SJSA1 (cell line): ENCODE results near the gene PLA2G2F. TPM values are rescaled to one million over a fixed set of nuclear protein-coding genes. Genes with fewer than 3 reads are reported as not detected.

Experiments used
- DNase-seq, 2 experiments: peaks; one replicate each; pipeline ENCODE4 v3.0.0-alpha.2; 2015 to 2020; ENCODE audit warnings: low spot score in 2 of 2, low read depth in 1 of 2
- H3K27ac ChIP-seq: fragments of 250-450 bp; sonication (Bioruptor Pico); 2 replicates; pipeline ENCODE4 v1.5.1; 2020; ENCODE audit warnings: mild to moderate bottlenecking, moderate library complexity
- H3K27me3 ChIP-seq: fragments of 250-450 bp; sonication (Bioruptor Pico); replicated peaks from 2 replicates; pipeline ENCODE4 v1.5.1; 2020; ENCODE audit warnings: mild to moderate bottlenecking, moderate library complexity
- H3K36me3 ChIP-seq: fragments of 250-450 bp; sonication (Bioruptor Pico); 2 replicates; pipeline ENCODE4 v1.5.1; 2020; ENCODE audit warnings: mild to moderate bottlenecking
- H3K4me1 ChIP-seq: fragments of 250-450 bp; sonication (Bioruptor Pico); replicated peaks from 2 replicates; pipeline ENCODE4 v1.6.1; 2021; ENCODE audit warnings: mild to moderate bottlenecking
- H3K4me3 ChIP-seq: fragments of 250-450 bp; sonication (Bioruptor Pico); 2 replicates; pipeline ENCODE4 v1.5.1; 2020; ENCODE audit warnings: mild to moderate bottlenecking
- H3K9me3 ChIP-seq: fragments of 250-450 bp; sonication (Bioruptor Pico); replicated peaks from 2 replicates; pipeline ENCODE4 v1.5.1; 2020; ENCODE audit warnings: mild to moderate bottlenecking
- total RNA-seq: library from RNA; depleted of rRNA; stranded (reverse); fragments of >200 nt; shearing (Covaris generic); gene quantifications from 2 replicates; pipeline ENCODE4 v1.2.3, GENCODE V29; 2014

The PLA2G2F gene
- total RNA-seq, 1 experiment from 2014 or later, result not detected

DNA sequence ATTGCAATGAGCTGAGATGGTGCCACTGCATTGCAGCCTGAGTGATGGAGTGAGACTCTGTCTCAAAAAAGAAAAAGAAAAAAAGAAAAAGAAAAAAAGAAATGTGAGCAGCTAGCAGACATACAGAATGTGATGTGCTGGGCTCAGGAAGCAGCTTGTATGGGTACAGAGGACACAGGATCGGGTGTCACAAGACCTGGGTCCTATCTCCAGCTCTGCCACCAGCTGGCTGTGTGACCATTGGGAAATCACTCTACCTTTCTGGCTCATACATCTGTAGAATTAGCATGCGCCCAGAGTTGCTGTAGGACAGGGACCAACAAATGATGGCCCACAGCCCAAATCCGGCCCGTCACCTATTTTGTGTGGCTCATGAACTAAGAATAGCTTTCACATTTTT is 50.5 kb downstream of the PLA2G2F start:
- H3K4me1 ChIP-seq, result no peaks in the 10 kb centered on the region
- DNase-seq, result no peak
- H3K9me3 ChIP-seq, result no peaks in the 10 kb centered on the region
- H3K4me3 ChIP-seq, result no peak overlapping the region
- H3K36me3 ChIP-seq, result no peaks in the 10 kb centered on the region
- peaks cover 81% of the 10 kb centered on the region for H3K27me3 ChIP-seq
- H3K27ac ChIP-seq, result no peak overlapping the region

DNA sequence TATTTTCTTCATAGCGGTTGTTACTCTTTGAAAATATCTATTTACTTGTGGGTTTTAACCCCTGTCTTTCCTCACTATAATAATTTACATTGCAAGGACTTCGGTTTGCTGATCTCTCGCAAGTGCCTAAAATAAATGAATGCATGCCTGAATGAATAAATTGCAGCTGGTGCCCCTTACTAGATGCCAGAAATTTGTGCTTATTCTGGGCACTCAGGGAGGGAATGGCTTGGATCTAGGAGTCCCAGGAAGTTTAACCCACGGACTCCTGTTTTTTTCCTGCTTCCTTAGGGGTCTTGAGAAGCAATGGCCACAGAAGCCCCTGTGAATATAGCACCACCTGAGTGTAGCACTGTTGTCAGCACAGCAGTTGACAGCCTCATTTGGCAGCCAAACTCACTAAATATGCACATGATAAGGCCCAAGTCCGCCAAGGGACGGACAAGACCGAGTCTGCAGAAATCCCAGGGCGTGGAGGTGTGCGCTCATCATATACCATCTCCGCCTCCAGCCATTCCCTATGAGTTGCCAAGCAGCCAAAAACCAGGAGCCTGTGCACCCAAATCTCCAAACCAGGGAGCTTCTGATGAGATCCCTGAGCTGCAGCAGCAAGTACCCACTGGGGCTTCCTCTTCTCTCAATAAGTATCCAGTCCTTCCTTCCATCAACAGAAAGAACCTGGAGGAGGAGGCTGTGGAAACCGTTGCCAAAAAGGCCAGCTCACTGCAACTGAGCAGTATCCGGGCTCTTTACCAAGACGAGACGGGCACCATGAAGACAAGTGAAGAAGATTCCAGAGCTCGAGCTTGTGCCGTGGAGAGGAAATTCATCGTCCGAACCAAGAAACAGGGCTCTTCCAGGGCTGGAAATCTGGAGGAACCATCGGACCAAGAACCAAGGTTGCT is 51.4 kb downstream of the PLA2G2F start:
- no peaks in the 10 kb centered on the region for H3K4me1 ChIP-seq
- H3K36me3 ChIP-seq, result no peaks in the 10 kb centered on the region
- DNase-seq, result no peak
- no peak overlapping the region for H3K4me3 ChIP-seq
- H3K27ac ChIP-seq, result no peak overlapping the region
- no peaks in the 10 kb centered on the region for H3K9me3 ChIP-seq
- peaks cover 75% of the 10 kb centered on the region for H3K27me3 ChIP-seq

DNA sequence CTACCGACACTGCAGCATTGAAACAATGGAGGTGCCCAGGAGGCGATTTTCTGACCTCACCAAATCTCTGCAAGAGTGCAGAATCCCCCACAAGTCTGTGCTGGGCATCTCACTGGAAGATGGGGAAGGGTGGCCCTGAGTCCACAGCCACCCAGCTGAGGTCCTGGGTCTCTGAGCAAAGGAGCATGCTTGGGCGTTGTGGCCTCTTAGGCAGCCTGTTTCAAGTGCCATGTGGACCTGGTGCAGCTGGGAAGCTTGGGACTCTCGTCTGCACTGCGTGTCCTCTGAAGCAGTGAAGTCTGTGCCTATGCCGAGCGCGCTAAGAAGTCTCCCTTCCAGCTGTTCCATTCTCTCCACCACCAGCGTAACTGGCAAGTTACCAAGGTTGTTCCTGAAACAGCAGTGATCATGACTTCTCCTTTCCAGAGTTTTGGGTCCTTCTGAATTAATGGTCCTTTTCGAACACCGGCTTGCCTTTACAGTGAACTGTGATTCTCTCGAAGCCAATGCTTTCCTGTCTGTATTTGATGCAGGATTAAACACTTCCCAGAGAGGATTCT is 52.2 kb downstream of the PLA2G2F start:
- Histone ChIP-seq H3K27me3 (peaks cover 69% of the 10 kb centered on the region), H3K4me3 (no peak overlapping the region), H3K9me3 (no peaks in the 10 kb centered on the region), H3K4me1 (no peaks in the 10 kb centered on the region), H3K36me3 (no peaks in the 10 kb centered on the region), H3K27ac (no peak overlapping the region)
- no peak for DNase-seq

DNA sequence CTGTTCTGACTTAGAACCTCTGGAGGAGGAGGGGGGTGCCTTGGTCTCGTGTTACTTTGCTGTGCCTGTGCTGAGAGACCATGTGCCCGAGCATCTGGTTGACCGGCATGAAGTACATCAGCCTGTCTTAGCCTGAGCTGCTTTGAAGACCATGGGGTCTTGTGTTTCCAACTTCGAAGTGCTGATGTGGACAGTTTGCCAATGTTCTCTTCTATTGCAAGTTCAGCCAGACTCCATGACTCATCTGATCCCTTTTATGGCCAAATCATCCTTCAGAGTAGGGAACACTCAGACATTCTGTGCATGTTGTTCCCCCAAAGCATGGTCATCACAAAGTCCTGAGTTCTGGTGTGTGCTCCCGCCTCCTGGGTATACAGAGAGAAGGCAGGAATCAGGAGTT is 53.2 kb downstream of the PLA2G2F start:
- DNase-seq, result no peak
- Histone ChIP-seq H3K4me3 (no peak overlapping the region), H3K9me3 (no peaks in the 10 kb centered on the region), H3K27me3 (peaks cover 59% of the 10 kb centered on the region), H3K27ac (no peak overlapping the region), H3K4me1 (no peaks in the 10 kb centered on the region), H3K36me3 (no peaks in the 10 kb centered on the region)

DNA sequence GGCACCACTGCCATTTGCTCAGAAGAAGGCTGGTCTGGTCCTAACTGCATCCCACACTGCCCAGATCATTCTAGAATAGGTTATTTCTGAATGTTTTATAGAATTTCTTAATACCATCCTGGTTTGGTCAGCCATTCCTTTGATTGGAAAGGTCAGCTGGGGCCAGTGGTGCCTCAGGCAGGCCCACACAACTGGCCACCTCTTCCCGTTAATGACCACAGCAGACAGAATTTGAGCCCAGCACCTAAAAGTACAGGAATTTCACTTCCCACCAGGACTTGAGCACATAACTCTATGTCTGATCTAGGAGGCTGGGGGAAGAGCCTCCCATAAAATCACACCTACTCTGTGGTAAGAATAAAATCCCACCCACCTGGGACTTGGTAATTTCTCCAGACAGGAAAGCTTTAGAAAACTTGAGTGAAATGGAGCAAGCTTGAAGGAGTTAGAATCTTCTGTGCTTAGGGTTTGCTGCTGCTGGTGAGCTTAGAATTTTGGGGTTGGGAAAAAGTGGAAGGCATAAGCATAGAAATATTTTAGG is 53.8 kb downstream of the PLA2G2F start:
- Histone ChIP-seq H3K27me3 (peaks cover 53% of the 10 kb centered on the region), H3K27ac (no peak overlapping the region), H3K9me3 (no peaks in the 10 kb centered on the region), H3K4me1 (no peaks in the 10 kb centered on the region), H3K36me3 (no peaks in the 10 kb centered on the region), H3K4me3 (no peak overlapping the region)
- no peak for DNase-seq

DNA sequence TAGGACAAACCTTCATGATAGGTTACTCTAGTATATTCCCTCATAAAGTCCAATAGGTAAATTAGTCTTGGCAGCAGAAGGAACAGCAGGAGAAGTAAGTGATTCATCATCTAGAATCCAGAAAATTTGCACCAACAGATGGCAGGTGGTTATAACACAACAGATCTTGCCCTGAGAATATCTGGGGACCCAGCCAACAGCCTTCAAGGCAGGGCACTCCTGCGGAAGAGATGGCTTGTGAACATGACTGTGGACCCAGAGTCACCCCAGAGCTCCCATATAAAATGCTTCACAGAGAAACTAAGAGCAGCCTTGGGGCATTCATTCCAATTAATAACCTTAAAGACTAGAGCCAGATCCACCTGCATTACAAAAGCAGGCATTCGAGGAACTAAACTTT is 55.1 kb downstream of the PLA2G2F start:
- Histone ChIP-seq H3K4me1 (no peaks in the 10 kb centered on the region), H3K9me3 (no peaks in the 10 kb centered on the region), H3K4me3 (no peak overlapping the region), H3K27me3 (peaks cover 49% of the 10 kb centered on the region), H3K36me3 (no peaks in the 10 kb centered on the region), H3K27ac (no peak overlapping the region)
- DNase-seq, result no peak

DNA sequence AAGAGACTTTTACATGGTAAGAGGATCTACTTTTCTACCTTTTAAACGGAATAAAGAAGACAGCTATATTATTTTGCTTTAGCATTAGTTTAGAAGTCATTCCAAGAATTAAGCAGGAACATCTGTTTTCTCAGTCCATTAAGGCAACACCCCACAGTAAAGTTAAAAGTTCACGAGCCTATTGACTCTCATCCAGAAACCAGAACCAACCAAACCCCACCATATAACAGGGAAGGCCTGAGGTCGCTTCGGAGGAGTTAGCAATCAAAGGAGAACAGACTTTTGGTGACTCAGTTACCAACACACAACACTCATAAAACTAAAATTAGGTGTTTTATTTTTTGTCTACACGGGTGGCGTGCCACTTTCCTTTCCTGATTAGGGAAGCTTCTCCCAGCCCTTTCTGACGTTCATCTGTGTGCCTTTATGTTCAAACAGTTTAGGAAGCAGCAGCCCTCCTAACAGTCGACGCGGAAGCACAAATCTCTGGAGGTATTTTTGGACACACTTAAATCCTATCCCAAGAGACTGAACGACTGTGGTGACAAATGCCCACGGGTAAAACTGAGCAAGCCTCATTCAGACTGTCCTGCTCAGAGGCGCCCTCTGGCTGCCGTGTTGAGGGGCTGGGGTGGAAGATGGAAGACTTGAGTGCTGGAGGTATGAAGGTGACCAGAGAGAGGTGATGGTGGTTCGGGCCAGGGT is 55.8 kb downstream of the PLA2G2F start:
- Histone ChIP-seq H3K27ac (no peak overlapping the region), H3K36me3 (no peaks in the 10 kb centered on the region), H3K4me3 (no peak overlapping the region), H3K27me3 (peaks cover 43% of the 10 kb centered on the region), H3K4me1 (no peaks in the 10 kb centered on the region), H3K9me3 (no peaks in the 10 kb centered on the region)
- DNase-seq, result peak; percentile 24 to 59

DNA sequence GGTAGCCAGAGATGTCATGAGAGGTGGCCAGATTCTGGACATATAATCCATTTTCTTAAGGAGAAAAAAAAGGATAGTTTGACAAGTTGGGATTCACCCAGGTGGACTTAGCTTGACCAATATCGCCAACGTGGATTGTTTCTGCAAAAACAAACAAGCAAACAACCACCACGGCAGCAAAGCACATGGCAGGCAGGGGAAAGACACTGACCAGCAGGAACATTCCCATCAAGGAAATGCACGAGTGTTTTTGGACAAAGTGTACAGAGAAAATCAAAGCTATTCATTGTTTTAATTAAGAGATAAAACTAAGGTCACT is 56.3 kb downstream of the PLA2G2F start:
- no peak overlapping the region for H3K4me3 ChIP-seq
- DNase-seq, result no peak
- no peaks in the 10 kb centered on the region for H3K4me1 ChIP-seq
- no peak overlapping the region for H3K27ac ChIP-seq
- no peaks in the 10 kb centered on the region for H3K9me3 ChIP-seq
- no peaks in the 10 kb centered on the region for H3K36me3 ChIP-seq
- peaks cover 40% of the 10 kb centered on the region for H3K27me3 ChIP-seq

DNA sequence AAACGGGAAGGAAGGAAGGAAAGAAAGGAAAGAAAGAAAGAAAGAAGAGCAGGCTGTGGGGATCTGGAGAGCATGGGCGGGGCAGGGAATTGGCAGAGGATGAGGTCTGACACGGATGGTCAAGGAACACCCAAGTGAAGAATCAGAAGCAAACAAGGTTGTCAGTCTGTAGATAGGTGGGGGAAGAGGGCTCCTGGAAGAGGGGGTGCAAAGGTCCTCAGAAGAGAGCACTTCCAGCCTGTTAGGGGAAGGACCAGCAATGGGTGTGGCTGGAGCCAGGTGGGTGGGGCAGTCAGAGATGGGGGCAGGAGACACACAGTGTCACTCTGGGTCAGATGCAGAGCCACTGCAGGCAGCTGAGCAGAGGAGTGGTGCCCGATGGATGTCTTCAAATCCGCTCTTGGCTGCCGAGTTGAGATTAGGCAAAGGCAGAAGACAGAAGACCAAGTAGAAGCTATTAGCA is 58.2 kb downstream of the PLA2G2F start:
- no peaks in the 10 kb centered on the region for H3K4me1 ChIP-seq
- no peaks in the 10 kb centered on the region for H3K36me3 ChIP-seq
- H3K27ac ChIP-seq, result no peak overlapping the region
- no peak overlapping the region for H3K4me3 ChIP-seq
- peaks cover 36% of the 10 kb centered on the region for H3K27me3 ChIP-seq
- DNase-seq, result no peak
- no peaks in the 10 kb centered on the region for H3K9me3 ChIP-seq

DNA sequence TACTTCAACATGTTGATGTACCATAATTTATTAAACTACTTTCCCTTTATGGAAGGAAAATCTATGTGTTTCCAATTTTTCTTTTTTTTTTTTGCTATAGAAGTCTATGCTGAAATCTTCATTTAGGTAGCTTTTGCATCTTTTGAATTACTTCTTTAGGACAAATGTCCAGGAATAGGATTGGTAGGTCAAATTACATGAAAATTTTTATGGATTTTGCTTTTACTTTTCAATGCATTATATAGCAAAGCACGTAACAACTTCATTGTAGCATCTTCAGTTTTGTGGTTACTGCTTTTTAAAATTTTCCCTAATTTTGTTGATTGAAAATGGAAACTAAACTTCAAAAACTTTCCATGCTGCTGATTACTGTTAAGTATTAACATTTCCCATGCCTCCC is 59.2 kb downstream of the PLA2G2F start:
- Histone ChIP-seq H3K9me3 (no peaks in the 10 kb centered on the region), H3K27ac (no peak overlapping the region), H3K36me3 (no peaks in the 10 kb centered on the region), H3K27me3 (peaks cover 37% of the 10 kb centered on the region), H3K4me3 (no peak overlapping the region), H3K4me1 (no peaks in the 10 kb centered on the region)
- DNase-seq, result no peak

DNA sequence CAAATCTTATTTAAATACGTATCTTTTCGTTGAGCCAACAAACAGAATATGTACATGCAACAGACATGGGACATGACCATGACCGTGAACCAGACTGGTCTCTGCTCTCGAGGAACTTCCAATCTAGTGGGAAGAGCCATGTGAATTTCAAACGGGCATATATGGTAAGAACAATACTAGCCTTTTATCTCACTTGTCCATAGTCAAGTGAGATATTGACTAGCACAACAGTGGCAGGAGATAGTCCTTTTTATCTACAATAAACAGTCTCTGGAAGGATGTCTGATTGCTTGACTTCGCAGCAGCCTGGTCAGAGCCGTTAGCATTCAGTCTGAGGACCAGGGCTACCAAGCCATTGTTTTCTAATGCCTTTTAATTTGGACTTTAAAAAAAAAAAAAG is 59.8 kb downstream of the PLA2G2F start:
- Histone ChIP-seq H3K27me3 (peaks cover 38% of the 10 kb centered on the region), H3K9me3 (no peaks in the 10 kb centered on the region), H3K36me3 (no peaks in the 10 kb centered on the region), H3K4me1 (no peaks in the 10 kb centered on the region), H3K27ac (no peak overlapping the region), H3K4me3 (no peak overlapping the region)
- no peak for DNase-seq

DNA sequence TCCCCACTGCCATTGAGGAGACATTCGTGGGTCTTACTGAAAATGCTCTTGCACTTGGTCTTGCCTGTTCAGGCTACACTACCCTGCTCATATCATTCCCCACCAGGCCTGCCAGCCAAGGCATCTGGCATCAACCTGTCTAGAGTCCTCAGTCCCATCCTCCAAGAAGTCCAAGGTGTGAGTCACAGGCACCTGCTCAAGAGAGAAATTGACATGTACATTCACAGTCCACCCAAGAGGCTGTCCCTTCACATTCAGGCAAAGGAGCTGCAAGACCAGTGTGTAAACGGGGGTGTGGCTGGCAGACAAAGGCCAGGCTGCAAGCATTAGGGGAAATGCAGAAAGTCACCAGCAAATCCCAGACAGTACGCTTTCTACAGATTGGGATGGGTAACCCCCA is 60.3 kb downstream of the PLA2G2F start:
- Histone ChIP-seq H3K27ac (no peak overlapping the region), H3K4me1 (no peaks in the 10 kb centered on the region), H3K9me3 (no peaks in the 10 kb centered on the region), H3K36me3 (no peaks in the 10 kb centered on the region), H3K27me3 (peaks cover 33% of the 10 kb centered on the region), H3K4me3 (no peak overlapping the region)
- no peak for DNase-seq

DNA sequence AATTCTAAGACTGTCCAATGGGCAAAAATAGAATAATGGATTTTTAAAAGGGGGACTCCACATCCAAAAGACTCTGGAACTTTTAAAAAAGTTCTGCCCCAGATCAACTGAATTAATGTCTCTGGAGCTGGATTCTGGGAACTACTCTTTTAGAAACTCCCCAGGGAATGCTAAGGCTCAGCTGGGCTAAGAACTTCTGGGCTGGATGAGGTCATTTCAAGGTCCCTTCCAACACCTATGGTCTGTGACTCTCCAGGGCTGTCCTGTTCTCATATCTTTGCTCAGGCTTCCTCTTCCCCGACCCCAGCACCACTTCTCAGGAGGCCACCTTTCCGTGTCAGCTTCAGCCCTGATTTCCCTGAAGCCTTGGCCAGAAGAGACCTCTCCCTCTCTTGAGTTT is 60.7 kb downstream of the PLA2G2F start:
- DNase-seq, result no peak
- Histone ChIP-seq H3K4me1 (no peaks in the 10 kb centered on the region), H3K27ac (no peak overlapping the region), H3K36me3 (no peaks in the 10 kb centered on the region), H3K27me3 (peaks cover 29% of the 10 kb centered on the region), H3K9me3 (no peaks in the 10 kb centered on the region), H3K4me3 (no peak overlapping the region)
